NCI-H1436 (cell line): ENCODE data around the gene PRPSAP2.
"Not testable (repeated sequence)": the region's sequence is repeated elsewhere in the genome, so short reads cannot be mapped to it uniquely, and the experiment has no call there.

Source experiments
- DNase-seq: peaks from one replicate; lab custom pipeline; 2025; lab: John Stamatoyannopoulos, UW

The PRPSAP2 gene, protein sequence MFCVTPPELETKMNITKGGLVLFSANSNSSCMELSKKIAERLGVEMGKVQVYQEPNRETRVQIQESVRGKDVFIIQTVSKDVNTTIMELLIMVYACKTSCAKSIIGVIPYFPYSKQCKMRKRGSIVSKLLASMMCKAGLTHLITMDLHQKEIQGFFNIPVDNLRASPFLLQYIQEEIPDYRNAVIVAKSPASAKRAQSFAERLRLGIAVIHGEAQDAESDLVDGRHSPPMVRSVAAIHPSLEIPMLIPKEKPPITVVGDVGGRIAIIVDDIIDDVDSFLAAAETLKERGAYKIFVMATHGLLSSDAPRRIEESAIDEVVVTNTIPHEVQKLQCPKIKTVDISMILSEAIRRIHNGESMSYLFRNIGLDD

DNA sequence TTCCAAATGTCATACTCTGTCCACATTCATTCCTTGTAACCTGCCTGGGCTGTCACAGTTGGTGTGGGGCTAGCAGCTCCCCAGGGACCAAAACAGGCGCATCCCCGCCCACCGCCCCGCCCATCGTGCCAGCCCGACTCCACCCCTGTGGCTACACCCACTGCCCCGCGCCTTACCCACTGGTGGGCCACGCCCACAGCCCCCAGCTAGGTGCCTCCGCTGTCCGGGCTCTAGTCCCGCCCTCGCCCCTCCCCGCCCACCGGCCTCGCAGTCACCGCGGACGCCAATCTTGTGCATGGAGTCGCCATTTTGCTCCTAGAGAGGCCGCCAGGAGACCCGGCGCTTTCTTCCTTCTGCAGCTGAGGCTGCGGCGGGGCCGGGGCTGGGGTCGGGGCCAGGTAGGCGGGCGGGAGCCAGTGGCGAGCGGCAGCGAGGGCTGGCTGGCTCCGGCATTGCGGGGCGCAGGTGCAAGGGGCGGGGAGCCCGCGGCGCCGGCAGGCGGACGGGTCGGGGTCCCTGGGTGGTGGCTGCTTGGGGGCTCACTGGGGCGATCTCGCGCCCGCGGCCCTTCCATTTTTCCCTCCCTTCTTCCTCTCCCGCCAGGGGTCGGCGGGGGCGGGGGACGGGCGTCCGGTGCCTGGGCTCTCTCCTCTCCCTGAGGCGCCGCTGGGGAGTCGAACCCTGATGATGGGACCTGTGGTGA, at the start of gene PRPSAP2:
PRPSAP2 (plus strand) TSS at position 268 of the 703 bp plus-strand sequence. CDS start 7,703 bp downstream, outside the sequence.
- DNase-seq = peak; percentile 99

DNA sequence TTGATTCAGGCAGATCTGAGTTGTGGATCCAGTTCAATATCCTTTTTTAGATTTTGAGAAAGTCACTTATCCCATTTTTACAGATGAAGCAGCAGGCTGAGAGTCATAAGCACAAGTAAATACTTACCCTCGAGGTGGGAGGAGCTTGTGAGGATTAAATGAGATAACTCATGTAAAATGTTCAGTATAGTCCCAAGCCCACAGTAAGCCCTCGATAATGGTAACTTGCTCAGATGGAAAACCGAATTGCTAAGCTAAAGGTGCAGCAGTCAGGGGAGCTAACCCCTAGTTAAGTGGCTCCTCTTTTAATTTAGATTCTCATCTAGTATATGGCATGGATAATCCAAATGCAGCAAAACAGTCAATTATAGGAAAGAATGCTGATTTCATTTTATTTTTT, 42.0 kb upstream of the PRPSAP2 start:
- DNase-seq = not testable (repeated sequence)

DNA sequence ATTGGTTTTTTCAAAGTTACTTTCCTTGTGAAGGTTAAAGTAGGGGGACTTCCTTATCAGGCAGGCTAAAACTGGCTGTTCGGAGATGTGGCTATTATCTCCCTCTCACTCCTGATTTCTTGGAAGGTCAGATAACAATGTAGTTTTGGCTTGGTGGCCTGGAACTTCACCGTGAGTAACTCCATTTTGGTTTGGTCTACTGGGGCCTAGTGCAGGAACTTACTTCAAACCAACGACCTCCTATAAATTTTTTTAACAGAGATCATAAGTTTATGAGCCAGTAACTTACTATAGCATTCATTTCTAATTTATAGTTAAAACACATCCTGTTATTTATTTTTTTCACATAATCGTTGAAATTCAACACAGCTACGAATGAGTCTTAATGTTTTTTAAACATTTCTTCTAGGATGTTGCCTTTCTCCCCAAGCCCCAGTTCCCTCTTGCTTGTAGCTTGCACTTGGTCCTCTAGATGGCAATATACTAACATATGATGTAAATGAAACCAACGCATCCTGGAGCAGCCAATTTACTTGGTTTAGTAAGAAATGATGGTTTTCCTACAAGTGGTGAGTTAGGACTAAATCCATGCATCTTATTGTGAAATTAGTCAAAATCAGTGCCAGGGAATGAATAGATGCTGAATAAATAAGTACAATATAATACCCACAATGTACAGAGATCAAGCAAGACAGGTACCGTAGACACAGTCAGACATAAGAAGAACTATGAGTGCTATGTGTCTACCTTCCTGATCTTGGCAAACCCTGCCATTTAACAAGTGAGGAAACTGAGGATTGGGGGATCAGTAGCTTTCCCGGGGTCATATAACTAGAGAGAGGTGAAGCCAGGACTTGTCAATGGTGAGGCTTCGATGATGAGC, 41.2 kb upstream of the PRPSAP2 start:
- DNase-seq = peak; percentile 25

DNA sequence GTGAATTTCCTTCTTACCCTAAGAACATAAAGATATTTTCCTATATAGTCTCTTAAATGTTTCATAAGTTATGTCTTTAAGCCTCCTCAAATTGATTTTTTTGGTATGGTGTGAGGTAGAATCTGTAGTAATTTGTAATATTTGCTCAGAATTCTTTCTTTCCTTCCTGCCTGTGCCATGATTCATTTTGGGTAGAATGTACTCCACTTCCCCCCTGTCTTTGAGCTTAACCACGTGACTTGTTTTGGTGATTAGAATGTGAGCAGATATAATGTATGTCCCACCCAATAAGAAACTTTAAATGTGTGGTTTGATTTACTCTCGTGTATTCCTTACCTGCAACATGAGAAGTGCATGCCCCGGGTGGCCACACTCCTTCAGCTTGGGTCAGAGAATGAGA, 36.5 kb upstream of the PRPSAP2 start:
- not testable (repeated sequence) for DNase-seq

DNA sequence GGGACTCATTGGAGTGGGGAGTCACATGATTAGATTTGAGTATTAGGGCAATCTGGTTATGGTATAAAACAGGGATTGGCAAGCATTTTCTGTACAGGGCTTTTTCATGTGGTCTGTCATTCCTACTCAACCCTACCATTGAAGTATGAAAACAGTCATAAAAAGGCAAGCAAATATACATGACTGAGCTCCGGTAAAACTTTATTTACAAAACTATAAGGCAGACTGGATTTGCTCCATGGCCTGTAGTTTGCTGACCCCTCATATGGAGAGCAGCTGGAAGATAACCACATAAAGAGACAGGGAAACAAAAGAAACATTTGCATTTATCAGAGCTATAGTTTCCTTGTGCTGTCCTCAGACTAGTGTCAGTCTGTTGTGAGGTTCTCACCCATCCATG, 30.3 kb upstream of the PRPSAP2 start:
- DNase-seq = not testable (repeated sequence)

DNA sequence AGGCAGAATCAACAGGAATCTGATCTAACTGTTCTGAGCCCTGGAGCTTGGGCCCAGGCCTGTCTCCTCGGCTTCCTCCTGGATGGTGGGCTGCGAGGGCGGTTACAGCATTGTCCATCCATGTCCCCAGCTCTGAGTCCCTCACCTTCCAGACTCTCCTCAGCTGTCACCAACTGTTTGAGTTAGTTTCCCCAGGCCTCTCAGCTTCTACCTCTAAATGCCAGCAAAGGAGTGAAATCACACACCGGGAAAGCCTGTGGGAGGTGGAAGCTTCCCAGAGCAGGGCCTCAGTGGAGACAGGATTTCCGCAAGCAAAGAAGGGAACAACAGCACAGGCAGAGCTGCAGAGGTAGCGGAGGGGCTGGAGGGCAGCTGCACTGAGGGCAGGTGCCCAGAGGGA, 9.4 kb upstream of the PRPSAP2 start:
- no peak for DNase-seq

DNA sequence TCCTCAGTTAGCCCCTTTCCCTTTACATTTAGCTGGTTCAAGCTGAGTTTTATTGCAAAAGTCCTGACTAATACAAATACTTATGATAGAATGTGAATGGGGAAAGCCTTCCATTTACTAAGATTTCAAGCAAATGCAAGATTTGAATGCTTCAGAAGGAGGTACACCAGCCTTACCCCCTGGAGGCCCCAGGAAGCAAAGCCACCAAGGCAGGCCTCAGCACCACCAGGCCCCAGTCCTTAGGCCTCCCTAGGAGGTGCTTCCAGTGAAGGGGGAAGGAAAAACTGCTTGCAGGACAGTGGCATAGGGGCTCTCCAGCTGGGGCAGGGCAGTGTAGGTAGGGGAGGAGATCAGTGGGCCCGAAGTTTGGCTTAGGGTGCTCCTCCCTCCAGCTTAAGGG, 7.3 kb upstream of the PRPSAP2 start:
- no peak for DNase-seq

DNA sequence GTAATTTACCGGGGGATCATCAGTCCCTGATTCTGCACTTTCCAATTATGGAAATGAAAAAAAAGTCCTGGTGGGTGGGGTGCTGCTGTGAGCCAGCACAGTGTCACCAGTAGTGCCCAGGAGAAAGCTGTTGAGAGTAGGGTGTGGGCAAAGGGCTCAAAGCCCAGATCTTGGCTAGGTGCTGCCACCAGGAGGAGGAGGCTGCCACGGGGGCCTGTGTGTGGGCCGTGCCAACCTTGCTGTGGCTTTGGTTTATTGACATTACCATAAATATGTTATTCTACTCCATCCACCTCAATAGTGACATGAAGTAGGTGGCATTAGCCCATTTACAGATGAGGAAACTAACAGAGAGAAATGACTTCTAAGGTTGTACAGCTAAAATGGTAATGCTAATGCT, 6.7 kb upstream of the PRPSAP2 start:
- no peak for DNase-seq

DNA sequence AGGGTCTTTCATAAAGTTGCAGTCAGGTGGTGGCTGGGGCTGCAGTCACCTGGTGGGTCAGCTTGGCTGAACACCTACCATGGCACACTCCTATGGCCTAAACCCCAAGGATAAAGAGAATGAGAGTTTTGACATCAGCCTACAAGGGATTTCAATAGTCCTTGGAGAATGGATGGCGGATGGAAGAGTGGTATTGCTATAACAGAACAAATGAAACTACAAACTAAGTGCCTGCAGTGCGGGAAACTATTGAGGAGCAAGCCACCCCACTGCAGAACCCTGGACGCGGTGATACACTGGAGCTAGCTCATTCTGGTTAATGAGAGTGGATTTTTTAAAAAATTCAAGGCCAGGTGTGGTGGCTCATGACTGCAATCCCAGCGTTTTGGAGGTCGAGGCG, 3.0 kb upstream of the PRPSAP2 start:
- DNase-seq = no peak

DNA sequence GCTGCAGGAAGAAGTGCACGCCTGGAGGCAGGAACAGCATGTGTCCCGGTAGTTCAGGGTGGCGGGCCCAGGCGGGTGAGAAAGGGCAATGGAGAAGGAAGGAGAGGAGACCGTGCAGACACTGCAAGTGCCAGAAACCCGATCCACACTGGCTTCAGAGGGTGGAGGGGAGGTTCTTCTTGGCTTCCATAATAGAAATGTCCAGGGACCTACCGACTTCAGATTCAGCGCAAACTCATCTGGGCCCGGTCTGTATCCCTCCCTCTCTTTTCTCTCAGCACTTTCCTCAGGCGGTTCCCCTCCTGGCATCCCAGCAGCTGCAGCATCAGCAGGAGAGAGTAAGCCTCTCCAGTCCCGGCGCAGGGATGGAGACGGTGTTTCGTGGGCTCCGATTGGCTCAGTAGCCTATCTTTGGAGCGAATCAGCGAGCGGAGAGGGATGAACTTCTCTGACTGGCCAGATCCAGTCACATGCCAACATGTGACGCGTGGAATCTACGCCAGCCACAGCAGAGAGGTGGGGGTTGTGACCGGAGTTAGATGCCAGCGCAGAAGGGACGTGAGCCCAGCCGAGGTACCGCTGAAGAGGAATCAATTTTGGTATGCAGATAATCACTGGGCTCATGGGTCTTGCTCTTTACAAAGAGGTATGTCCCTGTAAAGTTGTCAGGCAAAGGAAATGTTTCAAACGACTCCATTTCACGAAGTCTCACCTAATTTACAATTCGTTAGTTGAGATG, 1.9 kb upstream of the PRPSAP2 start:
- DNase-seq = peak; percentile 96

DNA sequence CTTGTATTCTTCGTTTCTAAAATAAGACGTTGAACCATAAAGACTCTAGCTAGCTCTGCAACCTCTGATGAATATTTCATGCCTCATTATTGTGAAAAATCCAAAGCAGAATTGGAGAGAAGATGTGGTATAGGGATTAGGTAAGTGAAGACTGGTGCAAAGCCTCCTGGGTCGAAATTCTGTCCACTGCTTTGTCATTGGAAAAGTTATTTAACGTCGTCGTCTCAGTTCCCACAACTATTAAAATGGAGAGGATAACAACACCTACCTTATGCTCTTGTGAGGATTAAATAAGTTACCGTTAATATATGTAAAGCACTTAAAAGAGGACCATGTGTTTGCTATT, 1.4 kb upstream of the PRPSAP2 start:
- no peak for DNase-seq

DNA sequence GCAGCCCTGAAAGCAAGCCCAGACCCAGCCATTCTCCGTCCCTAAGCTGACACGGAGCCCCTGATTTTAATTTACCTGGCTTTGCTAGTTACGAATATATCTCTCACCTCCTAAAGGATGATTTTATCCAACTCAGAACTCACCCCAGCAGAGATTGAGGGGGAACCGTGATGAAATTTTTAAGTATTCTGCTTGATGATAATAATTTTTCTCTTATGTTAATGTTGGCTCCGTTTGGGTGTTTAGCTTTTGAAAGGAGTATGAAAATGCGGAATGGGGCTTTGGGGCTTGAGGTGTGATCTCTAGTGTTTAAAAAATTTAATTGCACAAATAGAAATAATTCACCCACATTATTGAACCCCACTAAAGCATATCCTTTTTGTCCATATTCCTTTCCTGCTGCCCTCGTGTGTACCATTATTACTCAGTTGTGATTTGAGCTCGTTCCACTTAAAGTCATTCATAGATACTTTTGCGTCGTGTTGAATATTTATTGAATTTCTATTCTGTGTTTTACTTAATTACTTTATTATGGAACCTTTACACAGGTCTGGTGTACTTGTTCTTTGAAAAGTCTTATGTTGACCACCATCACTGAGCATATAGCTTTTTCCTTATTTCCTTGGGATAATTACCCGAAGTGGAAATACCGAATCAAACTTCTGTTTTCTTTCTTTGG, 775 bp downstream of the PRPSAP2 start:
- DNase-seq = no peak

DNA sequence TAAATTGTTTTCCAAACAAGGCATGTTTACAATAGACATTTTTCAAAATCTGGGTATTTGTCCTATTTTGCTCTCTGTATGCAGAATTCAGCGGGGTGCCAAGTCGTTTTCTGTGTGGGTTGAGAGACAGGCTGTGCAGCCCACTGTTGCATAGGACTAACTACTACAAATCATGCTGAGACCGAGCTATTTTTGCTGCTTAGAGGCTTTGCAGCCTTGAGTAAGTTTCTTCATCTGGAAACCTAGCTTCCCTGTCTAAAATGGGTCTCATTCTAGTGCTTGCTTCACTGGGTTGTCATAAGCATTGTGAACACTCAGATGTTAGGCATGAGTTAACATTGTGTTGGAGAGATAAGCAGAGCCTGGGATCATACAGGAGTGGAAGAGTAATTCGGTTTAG, 1.3 kb downstream of the PRPSAP2 start:
- DNase-seq = no peak

DNA sequence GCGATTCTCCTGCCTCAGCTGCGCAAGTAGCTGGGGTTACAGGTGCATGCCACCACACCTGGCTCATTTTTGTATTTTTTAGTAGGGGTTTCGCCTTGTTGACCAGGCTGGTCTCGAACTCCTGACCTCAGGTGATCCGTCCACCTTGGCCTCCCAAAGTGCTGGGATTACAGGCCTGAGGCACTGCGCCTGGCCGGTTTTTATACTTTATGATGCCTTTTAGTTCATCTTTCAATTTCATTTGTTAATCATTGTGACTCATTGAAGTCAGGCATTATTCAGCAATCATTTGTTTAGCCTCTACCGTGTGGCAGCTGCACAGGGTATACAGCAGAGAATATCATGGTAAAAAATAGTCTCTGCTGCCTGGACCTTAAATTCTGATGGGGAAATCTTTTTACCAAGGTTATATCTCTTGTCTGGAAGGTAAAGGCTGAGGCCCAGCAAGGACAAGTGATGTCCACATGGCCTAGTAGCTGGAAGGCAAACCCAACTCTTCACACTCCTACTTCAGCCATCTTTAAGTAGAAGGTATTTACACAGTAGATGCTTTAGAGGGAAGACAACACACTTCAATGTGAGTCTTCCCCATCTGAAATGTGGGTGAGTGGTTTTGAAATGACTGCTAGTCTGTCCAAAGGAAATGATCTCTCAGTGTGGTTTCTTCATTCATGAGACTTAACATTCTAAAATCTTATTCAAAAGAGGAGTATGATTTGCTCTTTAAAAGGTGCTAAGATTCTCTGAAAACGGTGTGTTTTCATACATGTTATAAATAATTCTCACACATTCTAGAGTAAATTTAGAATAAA, 2.4 kb downstream of the PRPSAP2 start:
- no peak for DNase-seq

DNA sequence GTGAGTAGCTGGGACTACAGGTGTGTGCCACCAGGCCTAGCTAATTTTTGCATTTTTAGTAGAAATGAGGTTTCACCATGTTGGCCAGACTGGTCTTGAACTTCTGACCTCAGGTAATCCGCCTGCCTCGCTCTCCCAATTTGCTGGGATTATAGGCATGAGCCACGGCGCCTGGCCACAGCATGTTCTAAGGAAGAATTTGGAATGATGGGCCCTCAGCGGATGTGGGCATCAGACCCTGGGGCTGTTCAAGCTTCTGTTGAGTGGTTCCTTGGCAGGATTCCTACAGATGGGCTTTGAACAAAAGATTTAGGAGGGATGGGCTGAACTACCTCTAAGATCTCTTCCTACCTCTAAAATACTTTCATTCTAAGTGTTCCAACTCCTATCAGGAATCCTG, 4.1 kb downstream of the PRPSAP2 start:
- DNase-seq = no peak

DNA sequence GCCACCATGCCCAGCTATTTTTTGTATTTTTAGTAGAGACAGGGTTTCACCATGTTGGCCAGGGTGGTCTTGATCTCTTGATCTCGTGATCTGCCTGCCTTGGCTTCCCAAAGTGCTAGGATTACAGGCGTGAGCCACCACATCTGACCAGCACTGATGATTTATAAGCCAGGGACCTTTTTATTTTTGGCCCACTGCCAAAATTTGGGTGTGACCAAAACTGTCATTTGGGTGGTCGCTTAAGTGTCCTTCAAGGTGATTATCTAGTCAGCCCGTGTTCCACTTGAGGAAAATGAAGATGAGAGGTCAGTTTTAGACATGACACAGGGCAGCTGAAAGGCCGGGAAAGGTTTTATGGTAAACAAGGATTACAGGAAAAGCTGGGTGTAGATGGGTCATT, 7.1 kb downstream of the PRPSAP2 start:
- not testable (repeated sequence) for DNase-seq

DNA sequence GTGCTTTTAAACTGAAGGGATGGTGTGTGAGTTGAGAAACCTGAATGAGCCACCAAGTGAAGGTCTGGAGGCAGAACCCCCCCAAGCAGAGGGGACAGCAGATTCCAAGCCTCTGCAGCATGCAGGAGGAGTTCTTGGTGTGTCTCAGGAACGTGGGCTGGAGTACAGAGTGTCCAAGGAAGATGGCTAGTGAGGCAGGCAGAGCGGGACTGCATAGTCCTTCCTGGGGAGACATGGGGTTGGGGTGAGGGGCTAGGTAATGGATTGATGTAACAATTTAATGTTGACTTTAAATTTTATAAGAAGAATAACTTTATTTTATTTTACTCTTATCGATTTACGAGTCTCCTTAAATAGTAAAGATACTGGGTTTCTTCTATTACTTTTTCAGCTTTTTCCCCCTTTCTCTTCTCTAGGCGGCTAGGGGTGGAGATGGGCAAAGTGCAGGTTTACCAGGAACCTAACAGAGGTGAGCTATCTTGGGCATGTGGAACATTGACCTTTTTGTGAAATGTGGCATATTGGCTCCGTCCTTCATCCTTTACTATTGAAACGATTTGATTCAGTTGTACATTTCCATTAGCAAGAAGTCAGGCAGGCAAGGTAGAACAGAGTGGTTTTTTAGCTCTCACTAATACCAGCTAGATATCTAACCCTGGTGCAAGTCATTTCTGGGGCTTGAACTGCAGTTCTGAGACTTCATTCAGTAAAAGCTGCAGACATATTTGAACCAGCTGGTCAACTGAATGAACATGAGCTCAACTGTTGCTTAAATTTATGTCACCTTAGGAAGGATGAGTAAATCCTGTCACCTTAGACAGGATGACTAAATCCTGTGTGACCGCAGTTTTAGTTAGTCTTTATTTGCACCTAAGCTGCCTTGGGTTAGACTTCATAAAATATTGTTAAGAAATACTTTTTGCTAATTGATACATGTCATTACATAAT, 9.2 kb downstream of the PRPSAP2 start:
- DNase-seq = no peak

DNA sequence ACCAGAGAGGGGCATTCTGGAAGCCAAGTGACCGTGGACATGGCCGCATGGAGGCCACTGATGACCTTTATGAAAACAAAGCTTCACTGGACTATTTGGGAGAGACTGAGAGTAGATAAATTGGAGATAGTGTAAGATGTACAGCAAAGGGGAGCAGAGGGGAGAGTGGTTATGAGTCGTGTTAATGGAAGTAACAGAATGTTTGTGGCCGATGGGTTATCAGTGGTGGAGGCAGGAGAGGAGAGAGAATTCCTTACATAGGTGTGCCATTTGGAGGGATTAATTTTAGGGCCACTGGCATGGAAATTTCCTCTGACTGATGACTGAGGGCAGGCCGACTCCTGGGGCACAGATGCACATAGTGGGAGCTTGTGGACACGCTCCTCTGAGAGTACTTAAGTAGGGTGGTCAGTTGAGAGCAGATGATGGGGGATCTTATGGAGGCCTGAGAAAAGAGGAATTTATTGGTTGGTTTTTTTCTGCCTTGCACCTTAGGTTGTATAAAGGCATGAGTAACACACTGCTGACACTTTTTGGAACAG, 19.2 kb downstream of the PRPSAP2 start:
- DNase-seq = no peak

DNA sequence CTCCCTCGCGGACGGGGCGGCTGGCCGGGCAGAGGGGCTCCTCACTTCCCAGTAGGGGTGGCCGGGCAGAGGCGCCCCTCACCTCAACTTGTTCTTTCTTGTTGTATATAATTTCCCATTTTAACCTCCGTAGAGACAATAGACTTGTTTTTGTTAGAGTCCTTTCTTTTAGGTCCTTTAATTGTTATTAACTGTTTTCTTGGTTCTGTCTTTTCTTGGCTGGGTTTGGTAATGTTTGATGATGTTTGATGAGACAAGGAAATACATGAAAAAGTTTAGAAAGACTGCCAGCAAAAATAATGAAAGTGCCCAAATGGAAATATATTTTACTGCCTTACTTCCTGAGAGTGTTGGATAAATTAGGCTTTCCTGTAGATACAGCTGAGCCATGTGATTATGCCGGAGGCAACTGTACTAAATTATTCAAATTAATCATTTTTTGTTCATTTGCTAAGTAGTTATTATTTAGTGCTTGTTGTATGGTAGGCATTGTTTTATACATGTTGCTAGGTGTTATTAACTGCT, 30.9 kb downstream of the PRPSAP2 start:
- DNase-seq = no peak
